ENCODE measurements around the gene TRMT112. TPM values are rescaled to one million over a fixed set of nuclear protein-coding genes. Genes with fewer than 3 reads are reported as not detected.

TRMT112 gene
- polyA plus RNA-seq, 2 of the 4 experiments (the other 2 are of a cell fraction) = 363 to 440 TPM

- CTCF ChIA-PET = interaction anchor here (0.8 to 20.5 kb wide), 5 partner anchors 10 to 67 kb away, joined by 3 to 448 read pairs (median 5); partner anchors contain the start of genes CATSPERZ and ESRRA
- WGBS (ENCODE audit: missing lambda C conversion rate) = 95% methylated on average over 26 of the region's 33 CpGs
Measured at GRCh38 chr11:64287676-64288352, 29.5 kb downstream of the TRMT112 start.

GRCh38 chr11:64286801-64287159, 30.6 kb downstream of the TRMT112 start:
- 93% methylated on average over 7 of the region's 9 CpGs for WGBS (ENCODE audit: missing lambda C conversion rate)
- no peak overlapping the region for H3K4me3 ChIP-seq
- H3K4me2 ChIP-seq = peak overlapping the region; percentile 86
- FAIRE-seq (no peak), ATAC-seq (no peak), DNase-seq (ENCODE audit: low read depth in 1 of 2, low spot score in 1 of 2) (no peak)
- TF ChIP-seq FOSB (CRISPR knock-in tag; IDR thresholded peaks at IDR 0.05) (no peak), USF2 (IDR thresholded peaks at IDR 0.05) (no peak), JUNB (IDR thresholded peaks at IDR 0.05) (no peak), MYC (IDR thresholded peaks at IDR 0.05; ENCODE audit: borderline replicate concordance, low read length) (no peak), FOSL2 (IDR thresholded peaks at IDR 0.05) (no peak), FOSL2 (CRISPR knock-in tag; IDR thresholded peaks at IDR 0.05) (no peak), FOXS1 (CRISPR knock-in tag; IDR thresholded peaks at IDR 0.05) (no peak), EP300 (IDR thresholded peaks at IDR 0.05) (no peak)
- peak overlapping the region in 1 of 2 experiments; percentile 98; a peak in 1 of 6 replicates for H3K27ac ChIP-seq
- H3K4me1 ChIP-seq = peaks cover 17% of the 10 kb centered on the region; the same call in 1 of the 3 replicates
- CTCF ChIA-PET = interaction anchor here (0.6 to 20.5 kb wide), 9 partner anchors 8 to 109 kb away, joined by 3 to 448 read pairs (median 3); partner anchors contain the start of genes CATSPERZ, ESRRA and STIP1
- POLR2A ChIA-PET = interaction anchor here (5.8 kb wide), 1 partner anchor 17 kb away, joined by 49 read pairs; no protein-coding TSS in a partner anchor
- no peaks in the 10 kb centered on the region for H3K9me3 ChIP-seq

More at GRCh38 chr11:64287676-64288352, 29.5 kb downstream of the TRMT112 start:
- DNase-seq (ENCODE audit: low read depth in 1 of 2, low spot score in 1 of 2) = no peak
- Histone ChIP-seq H3K9me3 (no peaks in the 10 kb centered on the region), H3K4me3 (no peak overlapping the region), H3K4me2 (no peak overlapping the region), H3K27ac (no peak overlapping the region), H3K4me1 (peaks cover 17% of the 10 kb centered on the region; the same call in 1 of the 3 replicates)
- TF ChIP-seq GATA3 (IDR thresholded peaks at IDR 0.05; ENCODE audit: borderline replicate concordance) = no peak
- no peak for TF ChIP-seq SREBF2 (IDR thresholded peaks at IDR 0.05)
- no peak for TF ChIP-seq HEYL (CRISPR knock-in tag; IDR thresholded peaks at IDR 0.05)
- TF ChIP-seq JUNB (IDR thresholded peaks at IDR 0.05) = no peak
- no peak for TF ChIP-seq BHLHE40 (IDR thresholded peaks at IDR 0.05; ENCODE audit: low read depth, low read length)
- no peak for TF ChIP-seq ATOH8 (CRISPR knock-in tag; IDR thresholded peaks at IDR 0.05; ENCODE audit: low read depth)
- TF ChIP-seq FOSL2 (IDR thresholded peaks at IDR 0.05) = no peak
- TF ChIP-seq FOSL2 (CRISPR knock-in tag; IDR thresholded peaks at IDR 0.05) = no peak
- TF ChIP-seq CBX8 (IDR thresholded peaks at IDR 0.05) = no peak
- no peak for TF ChIP-seq ZNF302 (CRISPR knock-in tag; IDR thresholded peaks at IDR 0.05)
- TF ChIP-seq KDM1A (IDR thresholded peaks at IDR 0.05; ENCODE audit: low read depth) = no peak
- TF ChIP-seq HMGXB4 (CRISPR knock-in tag; IDR thresholded peaks at IDR 0.05; ENCODE audit: borderline replicate concordance) = no peak
- no peak for TF ChIP-seq POLR2A (IDR thresholded peaks at IDR 0.05; ENCODE audit: low read length)
- TF ChIP-seq PBX3 (IDR thresholded peaks at IDR 0.05) = no peak
- TF ChIP-seq ZSCAN20 (CRISPR knock-in tag; IDR thresholded peaks at IDR 0.05) = no peak
- no peak for TF ChIP-seq RARB (CRISPR knock-in tag; IDR thresholded peaks at IDR 0.05)
- no peak for FAIRE-seq
- POLR2A ChIA-PET = interaction anchor here (5.8 kb wide), 1 partner anchor 18 kb away, joined by 49 read pairs; no protein-coding TSS in a partner anchor
- ATAC-seq = no peak

Data from A549 (cell line).